Upper lobe of left lung (tissue), 6 donors: Measurements from ENCODE around the gene MBTPS2. TPM values are rescaled to one million over a fixed set of nuclear protein-coding genes. Genes with fewer than 3 reads are reported as not detected.

Experiments used
- ATAC-seq, 2 donors: fragments of 200-7000 bp; cut with Tn5 transposase; one replicate each; pipeline ENCODE4 v1.9.1; 2022; ENCODE audit warnings: mild to moderate bottlenecking in 2 of 2, moderate library complexity in 2 of 2; ENCODE audit not compliant: low FRiP score in 2 of 2
- DNase-seq, 2 donors: peaks; one replicate each; pipeline ENCODE4 v3.0.0-alpha.2; 2019 to 2020
- H3K27ac ChIP-seq, 4 donors: fragments of 200-600 bp; sonication (generic); one replicate each; pipeline ENCODE4 v1.5.1; 2016 to 2019
- H3K27me3 ChIP-seq, 4 donors: fragments of 200-600 bp; sonication (generic); one replicate each; pipeline ENCODE4 v1.5.1; 2017 to 2019
- H3K36me3 ChIP-seq, 4 donors: fragments of 200-600 bp; sonication (generic); one replicate each; pipeline ENCODE4 v1.5.1; 2016 to 2019
- H3K4me1 ChIP-seq, 4 donors: fragments of 200-600 bp; sonication (generic); one replicate each; pipeline ENCODE4 v1.5.1; 2018 to 2019
- H3K4me3 ChIP-seq, 4 donors: fragments of 200-600 bp; sonication (generic); one replicate each; pipeline ENCODE4 v1.5.1; 2017 to 2019; ENCODE audit warnings: mild to moderate bottlenecking in 2 of 4, moderate library complexity in 1 of 4
- H3K9me3 ChIP-seq, 4 donors: fragments of 200-600 bp; sonication (generic); one replicate each; pipeline ENCODE4 v1.5.1; 2018 to 2019
- EP300 ChIP-seq, 4 donors: sonication (generic); formaldehyde crosslinking; IDR thresholded peaks; one replicate each; pipeline ENCODE4 v1.5.1; 2017; ENCODE audit warnings: antibody characterized with exemption in 4 of 4, control low read depth in 2 of 4
- POLR2A ChIP-seq, 4 donors: fragments of 450-650 bp; IDR thresholded peaks; one replicate each; pipeline ENCODE4 v1.5.1; 2016 to 2017; ENCODE audit warnings: antibody characterized with exemption in 4 of 4, mild to moderate bottlenecking in 2 of 4
- POLR2AphosphoS5 ChIP-seq, 2 donors: sonication (generic); formaldehyde crosslinking; IDR thresholded peaks; one replicate each; pipeline ENCODE4 v1.5.1; 2017; ENCODE audit warnings: antibody characterized with exemption in 2 of 2
- WGBS, 2 donors: methylation state at CpG; one replicate each; pipeline ENCODE4 v1.1.5; 2017 to 2018; 5-methylcytosine and 5-hydroxymethylcytosine counted together
- total RNA-seq, 6 donors: library from RNA; depleted of rRNA in 4 of 6; stranded (reverse); fragments of >200 nt in 4 of 6; gene quantifications; one replicate each; pipeline versions ENCODE4 v1.1.0 to v1.2.1, GENCODE V29; 2016 to 2021
- TF ChIP-seq, protein P1 (sequence below), 6 experiments: fragments of 450-650 bp in 4 of 6; fragments of 200-600 bp in 2 of 6; sonication (generic) in 2 of 6; IDR thresholded peaks; one replicate each; pipeline ENCODE4 v1.5.1; 2016 to 2019; ENCODE audit warnings: antibody characterized with exemption in 6 of 6
- donor health status: DM: no; HTN: no; CAD: no; lungs with moderate emphysema.
- donor health status: DM: no; HTN: yes; CAD: no; lungs with severe emphysema.

MBTPS2 gene
- total RNA-seq, result 10 to 100 TPM in 3 of 6 donors, 1 to 10 TPM in 3; 3.0 to 13.7 (median 9.9) TPM

DNA sequence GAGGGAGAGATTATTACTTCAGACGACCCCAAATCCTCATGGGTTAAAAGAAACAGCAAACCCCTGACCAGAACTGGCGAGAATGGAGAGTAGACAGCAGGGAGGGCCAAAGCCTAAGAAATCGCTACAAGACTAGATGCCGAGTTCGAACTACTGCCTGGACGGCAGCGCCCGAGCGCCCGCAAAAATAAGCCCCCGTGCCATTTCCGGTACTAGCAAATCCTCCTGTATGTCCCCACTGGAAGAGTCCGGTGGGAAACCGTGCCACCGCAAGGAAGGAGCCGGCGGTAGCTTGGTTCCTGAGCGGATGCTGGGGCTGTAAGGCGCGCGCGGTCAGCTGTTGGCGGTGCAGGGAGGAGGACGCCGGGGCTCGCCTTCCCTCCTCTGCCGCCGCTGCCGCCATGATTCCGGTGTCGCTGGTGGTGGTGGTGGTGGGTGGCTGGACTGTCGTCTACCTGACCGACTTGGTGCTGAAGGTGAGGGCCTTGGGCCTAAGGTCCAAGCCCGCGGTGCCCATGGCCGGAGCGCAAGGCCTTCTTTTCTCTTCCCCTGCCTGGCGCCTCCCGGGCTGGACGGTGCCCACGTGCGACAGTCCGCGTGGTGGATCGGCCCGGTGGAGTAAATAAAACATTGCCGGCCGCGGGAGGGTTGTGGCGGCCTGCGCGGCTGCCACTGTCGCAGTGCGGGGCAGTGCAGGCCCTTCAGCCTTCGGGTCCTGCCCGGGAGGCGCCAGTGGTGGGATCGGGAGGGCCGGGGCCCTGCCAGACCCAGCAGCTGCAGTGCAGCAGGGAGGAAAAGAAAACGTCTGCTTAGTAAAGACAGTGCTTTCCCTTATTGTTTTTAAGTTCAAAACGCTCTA is at the start of gene MBTPS2:
Gene MBTPS2, plus strand, starts transcription at position 284 of the 859 bp plus-strand sequence. Its CDS starts 118 bp downstream, at position 402.
- TF ChIP-seq EP300 (IDR thresholded peaks at IDR 0.05) (no peak), POLR2A (IDR thresholded peaks at IDR 0.05) (peak; percentile 28 to 74 (median 63)), POLR2AphosphoS5 (IDR thresholded peaks at IDR 0.05) (peak; percentile 62 to 73)
- TF ChIP-seq, protein P1, sequence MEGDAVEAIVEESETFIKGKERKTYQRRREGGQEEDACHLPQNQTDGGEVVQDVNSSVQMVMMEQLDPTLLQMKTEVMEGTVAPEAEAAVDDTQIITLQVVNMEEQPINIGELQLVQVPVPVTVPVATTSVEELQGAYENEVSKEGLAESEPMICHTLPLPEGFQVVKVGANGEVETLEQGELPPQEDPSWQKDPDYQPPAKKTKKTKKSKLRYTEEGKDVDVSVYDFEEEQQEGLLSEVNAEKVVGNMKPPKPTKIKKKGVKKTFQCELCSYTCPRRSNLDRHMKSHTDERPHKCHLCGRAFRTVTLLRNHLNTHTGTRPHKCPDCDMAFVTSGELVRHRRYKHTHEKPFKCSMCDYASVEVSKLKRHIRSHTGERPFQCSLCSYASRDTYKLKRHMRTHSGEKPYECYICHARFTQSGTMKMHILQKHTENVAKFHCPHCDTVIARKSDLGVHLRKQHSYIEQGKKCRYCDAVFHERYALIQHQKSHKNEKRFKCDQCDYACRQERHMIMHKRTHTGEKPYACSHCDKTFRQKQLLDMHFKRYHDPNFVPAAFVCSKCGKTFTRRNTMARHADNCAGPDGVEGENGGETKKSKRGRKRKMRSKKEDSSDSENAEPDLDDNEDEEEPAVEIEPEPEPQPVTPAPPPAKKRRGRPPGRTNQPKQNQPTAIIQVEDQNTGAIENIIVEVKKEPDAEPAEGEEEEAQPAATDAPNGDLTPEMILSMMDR (IDR thresholded peaks at IDR 0.05), result peak in 2 of 6 experiments; percentile 24 to 35
- Histone ChIP-seq H3K9me3 (no peaks in the 10 kb centered on the region), H3K27ac (peak within 1 kb of the TSS; percentile 84 to 88 (median 86)), H3K27me3 (no peaks in the 10 kb centered on the region), H3K4me1 (peaks cover 0 to 10% (median 2%) of the 10 kb centered on the region in 4 donors), H3K36me3 (no peaks in the 10 kb centered on the region), H3K4me3 (peak within 1 kb of the TSS; percentile 45 to 72 (median 67))
- WGBS, 2 donors, result 0 to 41% methylated on average over 1 to 61 of the region's 61 CpGs
- DNase-seq (peak; percentile 79 to 90), ATAC-seq (peak; percentile 94 to 98)

DNA sequence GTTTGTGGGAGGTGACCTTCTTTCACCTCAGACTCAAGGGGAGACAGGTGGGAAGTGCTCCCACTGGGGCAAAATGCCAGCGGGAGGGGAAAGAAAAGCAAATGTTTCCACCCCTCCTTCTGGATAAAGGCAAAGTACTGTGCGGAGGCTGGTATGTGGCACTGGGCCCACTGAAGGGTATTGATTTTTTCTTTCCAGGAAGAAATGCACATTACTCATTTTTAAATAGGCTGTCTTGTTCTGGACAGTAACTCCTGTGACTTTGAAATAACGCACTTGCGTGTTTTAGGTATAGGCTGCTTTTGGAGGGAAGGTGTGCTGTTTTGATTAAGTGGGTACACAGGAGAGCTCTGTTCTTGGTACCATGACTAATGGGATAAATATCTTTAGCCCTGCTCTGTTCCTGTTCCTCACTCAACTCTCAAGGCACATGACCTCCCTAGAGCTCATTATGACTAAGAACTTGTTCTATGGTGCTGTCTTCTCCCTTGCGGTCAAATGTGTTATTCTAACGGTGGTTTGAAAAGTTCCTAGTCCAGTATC is 40.7 kb upstream of the MBTPS2 start:
- no peak overlapping the region for H3K4me3 ChIP-seq
- peak in 1 of 4 donors; percentile 61 for TF ChIP-seq EP300 (IDR thresholded peaks at IDR 0.05)
- no peak for TF ChIP-seq POLR2AphosphoS5 (IDR thresholded peaks at IDR 0.05)
- DNase-seq (no peak), ATAC-seq (peak in 1 of 2 donors; percentile 81)
- no peaks in the 10 kb centered on the region for H3K36me3 ChIP-seq
- WGBS, 2 donors, result 59 to 71% methylated on average over 6 of the region's 6 CpGs
- no peaks in the 10 kb centered on the region for H3K9me3 ChIP-seq
- no peaks in the 10 kb centered on the region for H3K27me3 ChIP-seq
- no peak overlapping the region for H3K27ac ChIP-seq
- no peaks in the 10 kb centered on the region for H3K4me1 ChIP-seq

DNA sequence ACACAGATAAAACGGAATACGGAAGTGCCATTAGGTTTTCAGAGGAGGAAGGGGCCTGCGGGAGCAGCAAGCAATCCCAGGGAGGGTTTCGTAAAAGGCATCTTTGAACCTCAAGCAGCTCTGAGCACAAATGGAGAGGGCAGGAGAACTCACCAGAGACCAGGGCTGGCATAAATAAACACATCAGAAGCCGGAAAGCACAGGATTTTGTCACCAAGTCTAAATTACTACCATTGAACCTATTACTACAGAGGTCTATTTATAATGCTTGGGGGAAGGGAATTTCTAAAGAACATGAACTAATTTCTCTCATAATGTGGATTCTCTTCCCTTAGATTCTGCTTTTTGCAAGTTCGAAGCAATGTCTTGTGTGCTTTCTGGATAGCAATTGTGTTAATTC is 39.6 kb upstream of the MBTPS2 start:
- no peak overlapping the region for H3K27ac ChIP-seq
- no peaks in the 10 kb centered on the region for H3K9me3 ChIP-seq
- no peak for TF ChIP-seq EP300 (IDR thresholded peaks at IDR 0.05)
- no peak for TF ChIP-seq POLR2A (IDR thresholded peaks at IDR 0.05)
- no peak for TF ChIP-seq POLR2AphosphoS5 (IDR thresholded peaks at IDR 0.05)
- TF ChIP-seq, protein P1 (IDR thresholded peaks at IDR 0.05), result no peak
- no peaks in the 10 kb centered on the region for H3K36me3 ChIP-seq
- no peaks in the 10 kb centered on the region for H3K27me3 ChIP-seq
- H3K4me3 ChIP-seq, result no peak overlapping the region
- no peak for ATAC-seq
- 81 to 83% methylated on average over 6 of the region's 6 CpGs for WGBS, 2 donors
- no peak for DNase-seq
- H3K4me1 ChIP-seq, result no peaks in the 10 kb centered on the region

DNA sequence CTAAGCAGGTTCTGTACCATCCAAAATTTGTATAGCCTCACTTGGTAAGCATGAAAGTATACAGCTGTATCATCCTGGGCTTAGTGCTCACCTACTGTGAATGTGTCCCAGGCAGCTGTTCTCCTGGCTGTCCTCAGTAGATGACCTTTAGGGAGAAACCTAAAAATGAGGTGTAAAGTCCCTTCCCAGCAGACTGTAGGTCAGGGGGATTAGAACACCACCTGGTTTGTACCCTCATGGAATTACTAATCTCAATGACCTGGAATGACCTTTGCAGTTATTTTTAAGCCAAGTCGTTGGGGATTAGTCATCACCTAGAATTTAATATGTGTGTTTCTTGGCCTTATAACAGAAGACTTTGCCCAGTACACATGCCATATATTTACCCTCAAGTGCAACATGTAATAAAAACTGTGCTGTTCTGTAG is 39.1 kb upstream of the MBTPS2 start:
- Histone ChIP-seq H3K9me3 (no peaks in the 10 kb centered on the region), H3K27ac (no peak overlapping the region), H3K4me3 (no peak overlapping the region), H3K27me3 (no peaks in the 10 kb centered on the region), H3K4me1 (no peaks in the 10 kb centered on the region), H3K36me3 (no peaks in the 10 kb centered on the region)
- no peak for DNase-seq
- ATAC-seq, result no peak
- 6 to 14% methylated on average over 1 of the region's 1 CpG for whole genome bisulfite sequencing, 2 donors
- no peak for TF ChIP-seq POLR2AphosphoS5 (IDR thresholded peaks at IDR 0.05)
- no peak for TF ChIP-seq EP300 (IDR thresholded peaks at IDR 0.05)
- TF ChIP-seq, protein P1 (IDR thresholded peaks at IDR 0.05), result no peak
- TF ChIP-seq POLR2A (IDR thresholded peaks at IDR 0.05), result no peak

DNA sequence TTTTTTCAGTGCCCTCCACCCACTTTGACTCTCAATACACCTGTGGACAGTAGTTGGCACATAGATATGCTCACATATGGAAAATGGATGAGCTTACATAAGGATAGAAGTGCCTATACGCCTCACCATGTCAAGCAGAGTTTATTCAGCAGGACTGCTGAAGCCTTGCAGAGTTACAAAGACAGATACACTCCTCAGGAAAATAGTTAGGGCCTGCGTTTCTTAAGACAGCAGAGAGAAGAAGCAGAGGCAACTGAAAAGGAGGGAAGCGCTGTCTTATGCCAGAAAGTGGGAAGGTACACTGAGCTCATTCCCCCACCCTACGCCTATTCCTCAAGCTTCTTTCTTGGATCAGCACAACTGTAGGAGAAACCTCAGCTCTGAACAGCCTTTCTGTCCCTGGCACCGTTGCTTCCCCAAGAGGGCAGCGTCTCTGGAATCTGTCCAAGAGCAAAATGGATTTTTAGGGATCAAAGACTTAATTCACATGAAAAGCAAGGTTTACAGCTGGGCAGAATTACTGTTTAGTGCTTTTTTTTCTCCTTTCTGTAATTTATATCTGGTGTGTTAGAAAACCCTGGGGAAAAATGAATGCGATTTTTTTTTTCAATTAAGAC is 37.3 kb upstream of the MBTPS2 start:
- Histone ChIP-seq H3K27ac (no peak overlapping the region), H3K4me1 (no peaks in the 10 kb centered on the region), H3K36me3 (no peaks in the 10 kb centered on the region), H3K9me3 (no peaks in the 10 kb centered on the region), H3K27me3 (no peaks in the 10 kb centered on the region), H3K4me3 (no peak overlapping the region)
- ATAC-seq (no peak), DNase-seq (no peak)
- TF ChIP-seq POLR2AphosphoS5 (IDR thresholded peaks at IDR 0.05), result no peak
- TF ChIP-seq, protein P1 (IDR thresholded peaks at IDR 0.05), result no peak
- 73 to 78% methylated on average over 6 to 7 of the region's 7 CpGs for WGBS, 2 donors
